Stimulated activated CD4-positive, alpha-beta T cell treated with anti-CD3 and anti-CD28 coated beads, Interleukin-12 subunit alpha, Interleukin-12 subunit beta, amount 100 ng/mL, for 48 hours (primary cell): ENCODE results near the gene RABIF.
A peak's percentile ranks its signal among the peaks of the same experiment; 100 is the strongest.

Experiments used
- DNase-seq, 3 donors: peaks; one replicate each; pipeline ENCODE4 v3.0.0-alpha.2; 2020; ENCODE audit warnings: low read depth in 2 of 3, low spot score in 1 of 3

Gene RABIF

GRCh38 chr1:202873026-202873425, 15.9 kb downstream of the RABIF start:
- DNase-seq, result no peak

- DNase-seq, result no peak
These were observed 17.6 kb downstream of the RABIF start for GRCh38 chr1:202871367-202871766.

- no peak for DNase-seq
These were observed 26.0 kb downstream of the RABIF start for GRCh38 chr1:202862679-202863560.

GRCh38 chr1:202861420-202862132, 27.4 kb downstream of the RABIF start:
- DNase-seq, result peak in 2 of 3 donors; percentile 7 to 42

GRCh38 chr1:202860744-202861419, 28.1 kb downstream of the RABIF start:
- DNase-seq, result peak in 2 of 3 donors; percentile 8 to 23

- DNase-seq, result no peak
These were observed 30.0 kb downstream of the RABIF start for GRCh38 chr1:202858789-202859414.

- no peak for DNase-seq
These were observed 30.6 kb downstream of the RABIF start for GRCh38 chr1:202858331-202858730.

- DNase-seq, result no peak
These were observed 31.8 kb downstream of the RABIF start for GRCh38 chr1:202857136-202857610.

- no peak for DNase-seq
These were observed 32.9 kb downstream of the RABIF start for GRCh38 chr1:202856014-202856413.

- no peak for DNase-seq
These were observed 34.2 kb downstream of the RABIF start for GRCh38 chr1:202854787-202855186.

GRCh38 chr1:202852163-202852904, 36.6 kb downstream of the RABIF start:
- peak in 2 of 3 donors; percentile 33 to 43 for DNase-seq

- DNase-seq, result no peak
These were observed 38.2 kb downstream of the RABIF start for GRCh38 chr1:202850593-202851362.

GRCh38 chr1:202848191-202848542, 40.8 kb downstream of the RABIF start:
- no peak for DNase-seq

GRCh38 chr1:202844935-202845334, 44.0 kb downstream of the RABIF start:
- DNase-seq, result no peak

GRCh38 chr1:202844259-202844658, 44.7 kb downstream of the RABIF start:
- no peak for DNase-seq

- no peak for DNase-seq
These were observed 45.9 kb downstream of the RABIF start for GRCh38 chr1:202843081-202843480.

GRCh38 chr1:202837746-202838262, 51.1 kb downstream of the RABIF start:
- no peak for DNase-seq

GRCh38 chr1:202836623-202837403, 52.1 kb downstream of the RABIF start:
- DNase-seq, result no peak
